Neuronal stem cell (in vitro differentiated cells): ENCODE data around the gene ANAPC10.

Source experiments
- DNase-seq: peaks from one replicate; pipeline ENCODE4 v3.0.0-alpha.2; 2013; ENCODE audit warnings: low spot score
- H2AFZ ChIP-seq: one replicate; pipeline ENCODE4 v1.6.1; 2013; ENCODE audit warnings: mild to moderate bottlenecking, low read length, inconsistent platforms
- H2AK5ac ChIP-seq: 2 replicates; pipeline ENCODE4 v1.6.1; 2013; ENCODE audit warnings: low read depth, mild to moderate bottlenecking, inconsistent platforms, low read length, moderate library complexity, mixed read lengths
- H2BK120ac ChIP-seq: 2 replicates; pipeline ENCODE4 v1.6.1; 2013; ENCODE audit warnings: low read depth, mild to moderate bottlenecking, inconsistent platforms, low read length, moderate library complexity, mixed read lengths
- H2BK12ac ChIP-seq: one replicate; pipeline ENCODE4 v1.6.1; 2013; ENCODE audit warnings: low read length, inconsistent platforms
- H2BK15ac ChIP-seq: 2 replicates; pipeline ENCODE4 v1.6.1; 2013; ENCODE audit warnings: mild to moderate bottlenecking, low read length, inconsistent platforms, mixed read lengths
- H2BK5ac ChIP-seq: one replicate; pipeline ENCODE4 v1.6.1; 2013; ENCODE audit warnings: inconsistent platforms, mild to moderate bottlenecking, low read length, moderate library complexity
- H3K14ac ChIP-seq: one replicate; pipeline ENCODE4 v1.6.1; 2013; ENCODE audit warnings: low read length, inconsistent platforms
- H3K18ac ChIP-seq: 2 replicates; pipeline ENCODE4 v1.6.1; 2013; ENCODE audit warnings: low read length, inconsistent platforms
- H3K23ac ChIP-seq: 2 replicates; pipeline ENCODE4 v1.6.1; 2013; ENCODE audit warnings: low read depth, mild to moderate bottlenecking, mixed read lengths, low read length, inconsistent platforms; ENCODE audit not compliant: poor library complexity
- H3K27ac ChIP-seq: replicated peaks from 3 replicates; pipeline ENCODE4 v1.5.1; 2013; ENCODE audit warnings: low read length, inconsistent platforms
- H3K27me3 ChIP-seq, 3 experiments: 2 replicates each; pipeline ENCODE4 v1.6.1; 2013; ENCODE audit warnings: low read length in 3 of 3, mild to moderate bottlenecking in 2 of 3, inconsistent platforms in 1 of 3, low read depth in 1 of 3, mixed read lengths in 1 of 3, moderate library complexity in 1 of 3; ENCODE audit not compliant: control insufficient read depth in 3 of 3, insufficient read depth in 3 of 3
- H3K36me3 ChIP-seq, 2 donors: replicated peaks in 1 of 2; 2 replicates each; pipeline ENCODE4 v1.6.1; 2013; ENCODE audit warnings: low read length in 2 of 2; ENCODE audit not compliant: control insufficient read depth in 2 of 2, insufficient read depth in 2 of 2
- H3K4ac ChIP-seq: 2 replicates; pipeline ENCODE4 v1.6.1; 2013; ENCODE audit warnings: inconsistent platforms, mild to moderate bottlenecking, low read length, moderate library complexity
- H3K4me1 ChIP-seq, 2 donors: 1 replicate in 1 of 2; 2 replicates in 1 of 2; pipeline ENCODE4 v1.6.1; 2013; ENCODE audit warnings: low read length in 2 of 2, low read depth in 1 of 2; ENCODE audit not compliant: control insufficient read depth in 2 of 2, insufficient read depth in 1 of 2
- H3K4me2 ChIP-seq: one replicate; pipeline ENCODE4 v1.6.1; 2013; ENCODE audit warnings: mild to moderate bottlenecking, low read length, inconsistent platforms; ENCODE audit not compliant: insufficient read depth, poor library complexity, severe bottlenecking
- H3K4me3 ChIP-seq, 2 donors: 2 replicates each; pipeline ENCODE4 v1.5.1; 2013; ENCODE audit warnings: low read length in 2 of 2, mild to moderate bottlenecking in 2 of 2, inconsistent platforms in 1 of 2, moderate library complexity in 1 of 2
- H3K79me1 ChIP-seq: one replicate; pipeline ENCODE4 v1.6.1; 2013; ENCODE audit warnings: low read depth, mild to moderate bottlenecking, inconsistent platforms, low read length, moderate library complexity
- H3K9ac ChIP-seq: one replicate; pipeline ENCODE4 v1.6.1; 2013; ENCODE audit warnings: mild to moderate bottlenecking, low read depth, low read length, inconsistent platforms; ENCODE audit not compliant: poor library complexity
- H3K9me3 ChIP-seq, 2 donors: replicated peaks in 1 of 2; 2 replicates each; pipeline versions ENCODE3 to v1.6.1; 2013; ENCODE audit warnings: low read length in 2 of 2, mild to moderate bottlenecking in 2 of 2, inconsistent platforms in 1 of 2, low read depth in 1 of 2, mixed read lengths in 1 of 2, moderate library complexity in 1 of 2; ENCODE audit not compliant: control insufficient read depth in 2 of 2, insufficient read depth in 1 of 2
- H4K8ac ChIP-seq: one replicate; pipeline ENCODE4 v1.6.1; 2013; ENCODE audit warnings: low read depth, mild to moderate bottlenecking, inconsistent platforms, low read length, moderate library complexity
- H4K91ac ChIP-seq: one replicate; pipeline ENCODE4 v1.6.1; 2013; ENCODE audit warnings: low read length, low read depth, mild to moderate bottlenecking, inconsistent platforms; ENCODE audit not compliant: poor library complexity
- WGBS, 2 donors: extraction: QIAGEN DNeasy Blood & Tissue Kit; methylation state at CpG; one replicate each; pipeline ENCODE4 v1.1.7; 2013; ENCODE audit warnings: missing lambda C conversion rate in 2 of 2, mixed read lengths in 1 of 2; ENCODE audit not compliant: insufficient read length in 2 of 2, insufficient replicate concordance in 1 of 2; ENCODE audit errors: extremely low coverage in 2 of 2; 5-methylcytosine and 5-hydroxymethylcytosine counted together

ANAPC10 gene

DNA sequence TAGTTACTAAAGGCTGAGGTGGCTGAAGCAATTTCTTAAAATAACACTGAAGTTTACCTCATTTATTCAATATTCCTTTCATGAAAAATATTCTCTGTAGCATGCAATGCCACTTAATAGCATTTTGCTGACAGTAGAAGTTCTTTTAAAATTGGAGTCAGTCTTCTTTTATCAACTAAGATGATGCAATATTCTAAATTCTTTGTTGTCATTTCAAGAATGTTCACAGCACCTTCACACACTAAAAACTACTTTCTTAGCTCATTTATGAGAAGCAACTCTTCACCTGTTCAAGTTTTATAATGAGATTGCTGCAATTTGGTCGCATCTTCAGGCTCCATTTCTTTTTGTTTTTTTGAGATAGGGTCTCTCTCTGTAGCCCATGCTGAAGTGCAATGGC lies 48.8 kb downstream of the ANAPC10 start:
- Histone ChIP-seq H4K8ac (no peak overlapping the region), H3K36me3 (peaks cover 0 to 26% of the 10 kb centered on the region in 2 donors), H3K4me3 (no peak overlapping the region), H3K27ac (no peak overlapping the region), H3K27me3 (no peaks in the 10 kb centered on the region), H3K4ac (no peak overlapping the region), H3K4me2 (no peak overlapping the region), H2AK5ac (no peak overlapping the region), H2BK120ac (no peak overlapping the region), H3K9ac (no peak overlapping the region), H3K4me1 (peaks cover 3% of the 10 kb centered on the region in 2 donors), H3K18ac (no peak overlapping the region), H3K23ac (no peak overlapping the region), H2BK15ac (no peak overlapping the region), H3K79me1 (no peaks in the 10 kb centered on the region), H2BK5ac (no peak overlapping the region), H2AFZ (no peak overlapping the region), H3K14ac (no peak overlapping the region), H2BK12ac (no peak overlapping the region), H4K91ac (no peak overlapping the region), H3K9me3 (peaks cover 0 to 16% of the 10 kb centered on the region in 2 donors)
- WGBS, 2 donors, result no CpG with 5 or more reads among the region's 1 CpG
- no peak for DNase-seq

DNA sequence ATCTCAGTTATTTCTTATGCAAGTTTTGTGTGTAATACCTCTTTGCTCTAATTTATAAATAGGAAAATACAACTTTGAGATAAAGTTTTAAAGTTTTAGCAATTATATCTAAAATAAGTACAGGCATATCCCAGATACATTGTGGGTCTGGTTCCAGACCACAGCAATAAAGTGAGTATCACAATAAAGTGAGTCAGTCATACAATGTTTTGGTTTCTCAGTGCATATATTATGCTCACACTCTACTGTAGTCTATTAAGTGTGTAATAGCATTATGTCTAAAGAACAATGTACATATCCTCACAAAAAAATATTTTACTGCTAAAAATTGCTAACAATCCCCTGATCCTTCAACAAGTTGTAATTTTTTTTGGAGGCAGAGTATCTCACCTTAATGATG lies 49.2 kb downstream of the ANAPC10 start:
- Histone ChIP-seq H3K27me3 (no peaks in the 10 kb centered on the region), H3K4ac (no peak overlapping the region), H2BK15ac (no peak overlapping the region), H3K4me2 (no peak overlapping the region), H3K18ac (no peak overlapping the region), H3K9me3 (peaks cover 0 to 16% of the 10 kb centered on the region in 2 donors), H3K23ac (no peak overlapping the region), H2AFZ (no peak overlapping the region), H3K36me3 (peaks cover 0 to 26% of the 10 kb centered on the region in 2 donors), H2AK5ac (no peak overlapping the region), H2BK12ac (no peak overlapping the region), H3K4me3 (no peak overlapping the region), H3K9ac (no peak overlapping the region), H4K8ac (no peak overlapping the region), H2BK5ac (no peak overlapping the region), H3K79me1 (no peaks in the 10 kb centered on the region), H2BK120ac (no peak overlapping the region), H4K91ac (no peak overlapping the region), H3K4me1 (peaks cover 3 to 7% of the 10 kb centered on the region in 2 donors), H3K14ac (no peak overlapping the region), H3K27ac (no peak overlapping the region)
- no peak for DNase-seq

DNA sequence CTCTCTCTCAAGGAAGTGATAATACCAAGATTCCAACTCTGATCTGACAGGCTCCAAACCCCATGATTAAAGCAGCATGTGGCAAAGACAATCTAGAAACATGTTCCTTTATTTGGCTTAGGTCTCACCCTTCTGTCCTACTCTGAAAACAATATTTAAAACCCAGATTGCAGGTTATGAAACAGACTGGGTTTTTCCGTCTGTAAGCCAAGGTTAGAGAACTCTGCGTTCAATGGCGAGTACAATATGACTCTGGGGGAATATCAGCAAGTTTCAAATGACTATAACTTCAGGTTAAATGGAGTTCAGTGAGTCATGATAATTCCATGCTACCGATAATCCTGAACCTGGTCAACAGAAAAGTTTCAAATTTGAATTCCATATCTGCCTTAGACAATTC lies 50.8 kb downstream of the ANAPC10 start:
- peaks cover 4 to 14% of the 10 kb centered on the region in 2 donors for H3K4me1 ChIP-seq
- H3K79me1 ChIP-seq, result no peaks in the 10 kb centered on the region
- DNase-seq, result no peak
- no peak overlapping the region for H3K23ac ChIP-seq
- no peaks in the 10 kb centered on the region for H3K27me3 ChIP-seq
- H2BK12ac ChIP-seq, result no peak overlapping the region
- no peak overlapping the region for H3K18ac ChIP-seq
- peaks cover 0 to 26% of the 10 kb centered on the region in 2 donors for H3K36me3 ChIP-seq
- H4K8ac ChIP-seq, result no peak overlapping the region
- H2BK120ac ChIP-seq, result no peak overlapping the region
- H3K4me3 ChIP-seq, result no peak overlapping the region
- no peak overlapping the region for H3K4ac ChIP-seq
- no peak overlapping the region for H4K91ac ChIP-seq
- H3K14ac ChIP-seq, result no peak overlapping the region
- H3K4me2 ChIP-seq, result no peak overlapping the region
- no peak overlapping the region for H2AFZ ChIP-seq
- no peak overlapping the region for H2BK15ac ChIP-seq
- no peak overlapping the region for H3K27ac ChIP-seq
- H3K9ac ChIP-seq, result no peak overlapping the region
- peaks cover 0 to 16% of the 10 kb centered on the region in 2 donors for H3K9me3 ChIP-seq
- no peak overlapping the region for H2AK5ac ChIP-seq
- no peak overlapping the region for H2BK5ac ChIP-seq
- WGBS, 2 donors, result no CpG with 5 or more reads among the region's 4 CpGs

DNA sequence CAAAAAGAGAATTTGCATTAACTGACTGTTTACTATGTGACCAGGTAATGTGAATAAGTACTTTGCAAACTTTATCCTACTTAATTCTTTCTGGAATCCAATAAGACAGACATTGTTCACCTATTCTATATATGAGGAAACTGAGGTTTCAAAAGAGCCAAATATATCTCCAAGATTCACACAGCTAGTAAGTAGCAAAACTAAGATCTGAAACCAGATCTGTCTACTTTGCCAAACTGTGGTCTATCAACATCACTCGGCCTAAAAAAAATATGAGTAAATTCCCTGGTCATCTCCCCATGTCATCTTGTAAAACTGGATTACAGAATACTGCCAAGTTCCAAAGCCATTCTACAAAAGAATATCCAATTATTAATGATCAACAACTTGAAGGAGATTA lies 52.8 kb downstream of the ANAPC10 start:
- no peaks in the 10 kb centered on the region for H3K27me3 ChIP-seq
- no peak overlapping the region for H3K9ac ChIP-seq
- H2BK12ac ChIP-seq, result no peak overlapping the region
- peaks cover 4 to 17% of the 10 kb centered on the region in 2 donors for H3K4me1 ChIP-seq
- H2BK5ac ChIP-seq, result no peak overlapping the region
- no peak overlapping the region for H3K23ac ChIP-seq
- WGBS, 2 donors, result no CpG with 5 or more reads among the region's 1 CpG
- H2BK15ac ChIP-seq, result no peak overlapping the region
- H2BK120ac ChIP-seq, result no peak overlapping the region
- H3K4ac ChIP-seq, result no peak overlapping the region
- no peaks in the 10 kb centered on the region for H3K79me1 ChIP-seq
- no peak overlapping the region for H2AFZ ChIP-seq
- no peak overlapping the region for H3K14ac ChIP-seq
- no peak overlapping the region for H3K27ac ChIP-seq
- peaks cover 0 to 13% of the 10 kb centered on the region in 2 donors for H3K36me3 ChIP-seq
- no peak overlapping the region for H3K4me3 ChIP-seq
- peaks cover 0 to 2% of the 10 kb centered on the region in 2 donors for H3K9me3 ChIP-seq
- no peak overlapping the region for H3K4me2 ChIP-seq
- H2AK5ac ChIP-seq, result no peak overlapping the region
- DNase-seq, result no peak
- H3K18ac ChIP-seq, result no peak overlapping the region
- no peak overlapping the region for H4K8ac ChIP-seq
- no peak overlapping the region for H4K91ac ChIP-seq
